Measurements from ENCODE around the gene SLC6A2.

The SLC6A2 gene

GRCh38 chr16:55699616-55700015 lies 43.8 kb downstream of the SLC6A2 start:
- DNase-seq (ENCODE audit: low read depth): no peak
- TF ChIP-seq, protein P1, sequence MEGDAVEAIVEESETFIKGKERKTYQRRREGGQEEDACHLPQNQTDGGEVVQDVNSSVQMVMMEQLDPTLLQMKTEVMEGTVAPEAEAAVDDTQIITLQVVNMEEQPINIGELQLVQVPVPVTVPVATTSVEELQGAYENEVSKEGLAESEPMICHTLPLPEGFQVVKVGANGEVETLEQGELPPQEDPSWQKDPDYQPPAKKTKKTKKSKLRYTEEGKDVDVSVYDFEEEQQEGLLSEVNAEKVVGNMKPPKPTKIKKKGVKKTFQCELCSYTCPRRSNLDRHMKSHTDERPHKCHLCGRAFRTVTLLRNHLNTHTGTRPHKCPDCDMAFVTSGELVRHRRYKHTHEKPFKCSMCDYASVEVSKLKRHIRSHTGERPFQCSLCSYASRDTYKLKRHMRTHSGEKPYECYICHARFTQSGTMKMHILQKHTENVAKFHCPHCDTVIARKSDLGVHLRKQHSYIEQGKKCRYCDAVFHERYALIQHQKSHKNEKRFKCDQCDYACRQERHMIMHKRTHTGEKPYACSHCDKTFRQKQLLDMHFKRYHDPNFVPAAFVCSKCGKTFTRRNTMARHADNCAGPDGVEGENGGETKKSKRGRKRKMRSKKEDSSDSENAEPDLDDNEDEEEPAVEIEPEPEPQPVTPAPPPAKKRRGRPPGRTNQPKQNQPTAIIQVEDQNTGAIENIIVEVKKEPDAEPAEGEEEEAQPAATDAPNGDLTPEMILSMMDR (conservative IDR thresholded peaks at IDR 0.05; ENCODE audit: low read depth, low read length): no peak
- H3K4me3 ChIP-seq (ENCODE audit: low read depth, low read length): no peak overlapping the region

DNA sequence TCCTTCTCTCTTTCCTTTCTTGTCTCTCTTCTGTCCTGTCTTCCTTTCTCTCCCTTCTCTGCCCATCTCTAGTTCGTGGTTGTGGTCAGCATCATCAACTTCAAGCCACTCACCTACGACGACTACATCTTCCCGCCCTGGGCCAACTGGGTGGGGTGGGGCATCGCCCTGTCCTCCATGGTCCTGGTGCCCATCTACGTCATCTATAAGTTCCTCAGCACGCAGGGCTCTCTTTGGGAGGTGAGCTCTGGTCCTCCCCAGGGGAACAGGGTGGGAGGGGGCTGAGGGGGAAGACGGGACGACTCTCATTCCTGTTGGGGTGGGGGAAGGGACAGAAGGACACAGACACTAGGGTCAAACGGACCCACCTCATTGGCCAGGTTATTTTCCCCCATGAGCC lies 44.3 kb downstream of the SLC6A2 start:
- DNase-seq (ENCODE audit: low read depth): no peak
- no peak overlapping the region for H3K4me3 ChIP-seq (ENCODE audit: low read depth, low read length)
- TF ChIP-seq, protein P1 (conservative IDR thresholded peaks at IDR 0.05; ENCODE audit: low read depth, low read length): no peak

DNA sequence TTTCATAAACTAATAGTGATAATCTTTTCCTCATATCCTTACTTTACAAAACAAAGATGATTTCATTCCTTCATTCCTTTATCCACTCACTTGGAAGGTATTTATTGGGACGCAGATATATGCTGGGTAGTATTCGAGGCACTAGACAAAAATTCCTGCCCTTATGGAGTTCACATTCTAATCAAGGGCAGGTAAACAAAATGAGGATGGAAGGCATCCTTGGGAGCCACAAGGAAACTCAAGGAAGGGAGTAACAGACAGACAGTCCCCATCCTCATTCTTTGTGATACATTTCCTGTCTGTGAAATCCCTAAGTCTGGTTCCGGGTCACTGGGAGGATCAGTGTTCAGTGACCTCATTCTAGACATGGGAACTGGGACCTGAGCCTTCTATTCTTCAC lies 45.2 kb downstream of the SLC6A2 start:
- no peak overlapping the region for H3K4me3 ChIP-seq (ENCODE audit: low read depth, low read length)
- TF ChIP-seq, protein P1 (conservative IDR thresholded peaks at IDR 0.05; ENCODE audit: low read depth, low read length): no peak

DNA sequence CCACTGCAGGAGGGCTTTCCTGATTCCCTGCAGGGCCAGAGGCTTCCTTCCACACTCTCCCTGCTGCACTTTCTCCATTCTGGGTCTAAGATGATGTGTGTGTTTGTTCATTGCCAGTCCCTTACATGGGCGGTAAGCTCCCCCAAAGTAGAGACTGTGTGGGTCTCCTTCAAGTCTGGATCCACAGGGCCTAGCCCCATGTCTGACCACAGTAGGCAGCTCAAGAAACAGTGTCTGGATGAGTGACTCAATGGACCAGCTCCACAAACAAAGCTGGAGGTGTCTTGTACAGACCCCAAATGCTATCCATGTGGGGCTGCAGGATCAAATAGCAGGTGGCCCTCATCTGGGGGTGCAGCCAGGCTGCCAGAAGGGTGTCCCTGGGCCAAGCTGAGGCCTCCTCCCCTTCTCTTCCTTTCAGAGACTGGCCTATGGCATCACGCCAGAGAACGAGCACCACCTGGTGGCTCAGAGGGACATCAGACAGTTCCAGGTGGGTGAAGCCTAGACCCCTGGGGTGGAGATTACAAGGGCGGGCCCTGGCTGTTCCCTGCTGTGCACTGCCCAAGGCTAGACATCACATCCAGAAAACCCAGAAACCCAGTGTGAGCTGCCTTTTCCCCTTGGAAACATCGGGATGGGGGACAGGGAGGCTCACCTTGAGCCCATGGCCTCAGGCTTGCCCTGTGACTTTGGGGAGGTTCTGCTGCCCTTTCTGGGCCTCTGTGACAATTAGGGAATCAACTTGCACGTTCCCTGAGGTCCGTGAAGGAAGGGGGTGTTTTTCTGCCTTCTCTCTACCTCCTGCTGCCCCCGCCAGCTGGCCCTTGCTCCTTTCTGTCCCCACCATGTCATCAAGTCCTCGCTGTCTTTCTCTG lies 45.9 kb downstream of the SLC6A2 start:
- DNase-seq (ENCODE audit: low read depth): peak; percentile 48
- no peak overlapping the region for H3K4me3 ChIP-seq (ENCODE audit: low read depth, low read length)
- TF ChIP-seq, protein P1 (conservative IDR thresholded peaks at IDR 0.05; ENCODE audit: low read depth, low read length): peak; percentile 70

More for the DNA sequence above, 45.2 kb downstream of the SLC6A2 start:
- no peak for DNase-seq (ENCODE audit: low read depth)

- peak; percentile 84 for DNase-seq (ENCODE audit: low read depth)
- no peak overlapping the region for H3K4me3 ChIP-seq (ENCODE audit: low read depth, low read length)
- TF ChIP-seq, protein P1 (conservative IDR thresholded peaks at IDR 0.05; ENCODE audit: low read depth, low read length): peak; percentile 62
These were observed 47.5 kb downstream of the SLC6A2 start for GRCh38 chr16:55703003-55704001.

DNA sequence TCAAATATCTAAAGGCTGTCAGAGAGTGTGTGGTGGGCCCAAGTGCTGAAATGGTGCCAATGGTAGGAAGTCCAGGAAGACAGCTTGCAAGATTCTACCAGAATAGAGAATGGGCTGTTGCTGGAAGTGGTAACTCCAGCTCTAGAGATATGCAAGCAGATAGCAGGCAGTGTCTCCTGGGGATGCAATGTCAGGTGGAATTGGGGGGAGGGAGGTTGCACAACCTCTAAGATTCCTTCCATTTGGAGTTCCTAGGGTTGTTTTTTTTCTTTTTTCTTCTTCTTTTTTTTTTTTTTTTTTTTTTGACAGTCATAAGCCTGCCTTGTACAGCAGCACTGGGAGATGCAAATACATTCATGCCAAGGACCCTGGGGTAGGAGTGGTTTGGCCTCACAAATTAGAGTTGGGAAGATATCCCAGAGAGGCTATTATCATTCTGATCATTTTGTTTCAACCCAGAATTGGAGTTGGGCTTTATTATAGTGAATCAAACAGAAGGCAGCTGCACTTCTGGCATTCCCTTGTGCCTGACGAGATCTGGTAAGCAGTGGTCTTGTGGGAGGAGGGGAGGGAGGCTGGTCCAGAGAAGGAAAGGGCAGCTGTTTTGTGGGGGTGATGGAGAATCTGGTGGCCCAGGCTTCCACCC lies 51.1 kb downstream of the SLC6A2 start:
- no peak for DNase-seq (ENCODE audit: low read depth)
- no peak overlapping the region for H3K4me3 ChIP-seq (ENCODE audit: low read depth, low read length)
- TF ChIP-seq, protein P1 (conservative IDR thresholded peaks at IDR 0.05; ENCODE audit: low read depth, low read length): no peak

Measured in choroid plexus epithelial cell (primary cell).